ENCODE results near the gene PRMT1. TPM values are rescaled to one million over a fixed set of nuclear protein-coding genes. Genes with fewer than 3 reads are reported as not detected.
A peak's percentile ranks its signal among the peaks of the same experiment; 100 is the strongest.

Gene PRMT1
- total RNA-seq, 2 donors from 2014 or later: 45.4 to 71.2 TPM

DNA sequence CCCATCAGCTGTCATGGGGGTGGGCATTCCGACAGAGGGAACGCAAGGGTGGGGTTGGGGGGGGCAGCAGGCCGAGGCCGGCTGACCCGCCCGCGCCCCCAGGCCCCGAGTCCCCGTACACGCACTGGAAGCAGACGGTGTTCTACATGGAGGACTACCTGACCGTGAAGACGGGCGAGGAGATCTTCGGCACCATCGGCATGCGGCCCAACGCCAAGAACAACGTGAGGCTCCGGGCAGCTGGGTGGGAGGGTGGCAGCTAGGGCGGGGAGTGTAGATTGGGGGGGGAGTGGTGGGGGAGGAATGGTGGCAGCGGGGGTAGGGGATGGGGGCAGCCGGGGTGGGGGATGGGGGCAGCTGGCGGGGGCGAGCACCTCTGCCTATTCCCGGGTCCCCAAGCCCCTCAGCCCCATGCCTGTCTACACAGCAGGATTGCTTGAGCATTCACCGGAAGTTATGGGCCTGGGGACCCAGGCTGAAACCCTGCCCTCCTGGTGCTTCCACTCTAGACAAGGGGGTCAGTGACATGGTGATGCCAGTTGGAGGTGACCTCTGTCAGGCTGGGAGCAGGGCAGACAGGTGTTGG is 9.5 kb downstream of the PRMT1 start:
- Histone ChIP-seq H3K36me3 (replicated peaks in 1 of 2; ENCODE audit: insufficient read depth in 1 of 2, low read depth in 2 of 2) (peaks cover 6 to 21% of the 10 kb centered on the region in 2 donors), H3K4me3 (no peak overlapping the region)

DNA sequence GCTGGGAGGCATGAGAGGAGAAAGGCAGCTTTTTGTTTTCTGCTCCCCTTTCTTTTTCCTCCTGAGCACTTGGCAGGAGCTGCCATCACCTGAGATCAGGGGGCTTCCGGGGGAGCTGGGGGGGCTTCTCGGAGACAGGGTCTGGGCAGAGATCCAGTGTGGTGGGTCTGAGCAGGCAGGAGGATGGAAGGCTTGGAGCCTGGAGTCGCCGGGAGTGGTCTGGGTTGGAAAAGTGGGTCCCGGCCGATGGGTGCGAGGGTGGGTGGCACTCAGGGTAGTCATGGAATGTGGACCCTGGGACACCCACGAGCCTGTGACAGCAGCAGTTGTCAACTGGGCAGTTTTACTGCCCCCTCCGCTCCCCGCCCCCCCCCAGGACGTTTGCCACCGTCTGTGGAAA is 10.1 kb downstream of the PRMT1 start:
- TF ChIP-seq, protein P1, sequence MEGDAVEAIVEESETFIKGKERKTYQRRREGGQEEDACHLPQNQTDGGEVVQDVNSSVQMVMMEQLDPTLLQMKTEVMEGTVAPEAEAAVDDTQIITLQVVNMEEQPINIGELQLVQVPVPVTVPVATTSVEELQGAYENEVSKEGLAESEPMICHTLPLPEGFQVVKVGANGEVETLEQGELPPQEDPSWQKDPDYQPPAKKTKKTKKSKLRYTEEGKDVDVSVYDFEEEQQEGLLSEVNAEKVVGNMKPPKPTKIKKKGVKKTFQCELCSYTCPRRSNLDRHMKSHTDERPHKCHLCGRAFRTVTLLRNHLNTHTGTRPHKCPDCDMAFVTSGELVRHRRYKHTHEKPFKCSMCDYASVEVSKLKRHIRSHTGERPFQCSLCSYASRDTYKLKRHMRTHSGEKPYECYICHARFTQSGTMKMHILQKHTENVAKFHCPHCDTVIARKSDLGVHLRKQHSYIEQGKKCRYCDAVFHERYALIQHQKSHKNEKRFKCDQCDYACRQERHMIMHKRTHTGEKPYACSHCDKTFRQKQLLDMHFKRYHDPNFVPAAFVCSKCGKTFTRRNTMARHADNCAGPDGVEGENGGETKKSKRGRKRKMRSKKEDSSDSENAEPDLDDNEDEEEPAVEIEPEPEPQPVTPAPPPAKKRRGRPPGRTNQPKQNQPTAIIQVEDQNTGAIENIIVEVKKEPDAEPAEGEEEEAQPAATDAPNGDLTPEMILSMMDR (IDR thresholded peaks at IDR 0.05): no peak
- TF ChIP-seq POLR2A (IDR thresholded peaks at IDR 0.05): no peak

More for the DNA sequence above, 9.5 kb downstream of the PRMT1 start:
- Histone ChIP-seq H3K9me3 (no peaks in the 10 kb centered on the region), H3K27ac (no peak overlapping the region), H3K27me3 (no peaks in the 10 kb centered on the region), H3K4me1 (peaks cover 30% of the 10 kb centered on the region)
- intact Hi-C loops (cut with DNase I): no loop called here
- DNase-seq (no peak), ATAC-seq (no peak)
- WGBS, 2 donors: 86 to 93% methylated on average over 11 to 17 of the region's 27 CpGs
- TF ChIP-seq, protein P1 (IDR thresholded peaks at IDR 0.05): no peak
- no peak for TF ChIP-seq POLR2A (IDR thresholded peaks at IDR 0.05)

DNA sequence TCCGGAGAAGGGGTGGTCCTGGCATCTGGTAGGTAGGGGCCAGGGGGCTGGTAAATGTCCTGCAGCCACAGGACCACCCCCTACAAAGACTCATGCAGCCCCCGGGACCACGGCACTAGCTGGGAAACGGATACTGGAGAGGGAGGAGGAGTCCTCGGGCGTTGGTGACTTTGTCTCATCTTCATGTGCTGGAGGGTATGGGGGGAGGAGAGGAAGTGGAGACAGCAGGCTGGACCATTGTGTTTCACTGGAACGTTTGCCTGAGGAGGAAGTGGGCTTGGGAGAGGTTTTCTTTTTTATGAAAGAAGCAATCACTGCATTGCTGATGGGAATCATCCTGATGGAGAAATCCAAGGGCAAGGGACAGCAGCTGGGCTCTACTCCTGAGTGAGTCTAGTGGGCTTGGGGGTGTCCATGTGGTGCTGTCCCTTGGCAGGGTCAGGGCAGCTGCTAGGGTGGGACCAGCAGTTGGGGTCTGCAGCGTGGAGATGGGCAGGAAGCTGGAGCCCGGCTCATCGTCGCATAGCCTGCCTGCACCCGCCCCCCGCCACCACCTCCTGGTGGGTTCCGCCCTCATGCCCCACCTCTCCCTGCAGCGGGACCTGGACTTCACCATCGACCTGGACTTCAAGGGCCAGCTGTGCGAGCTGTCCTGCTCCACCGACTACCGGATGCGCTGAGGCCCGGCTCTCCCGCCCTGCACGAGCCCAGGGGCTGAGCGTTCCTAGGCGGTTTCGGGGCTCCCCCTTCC is 10.7 kb downstream of the PRMT1 start:
- Histone ChIP-seq H3K27ac (peak overlapping the region in 1 of 4 donors; percentile 1), H3K36me3 (replicated peaks in 1 of 2; ENCODE audit: insufficient read depth in 1 of 2, low read depth in 2 of 2) (peaks cover 0 to 13% of the 10 kb centered on the region in 2 donors), H3K4me3 (no peak overlapping the region), H3K4me1 (peaks cover 33% of the 10 kb centered on the region), H3K27me3 (no peaks in the 10 kb centered on the region), H3K9me3 (no peaks in the 10 kb centered on the region)
- WGBS, 2 donors: 70 to 82% methylated on average over 13 to 24 of the region's 26 CpGs
- intact Hi-C loops (cut with DNase I): no loop called here
- ATAC-seq: no peak
- DNase-seq: no peak
- TF ChIP-seq POLR2A (IDR thresholded peaks at IDR 0.05): no peak
- TF ChIP-seq, protein P1 (IDR thresholded peaks at IDR 0.05): no peak

More for the DNA sequence above, 10.1 kb downstream of the PRMT1 start:
- Histone ChIP-seq H3K27me3 (no peaks in the 10 kb centered on the region), H3K4me1 (peaks cover 33% of the 10 kb centered on the region), H3K27ac (no peak overlapping the region), H3K4me3 (no peak overlapping the region), H3K9me3 (no peaks in the 10 kb centered on the region), H3K36me3 (replicated peaks in 1 of 2; ENCODE audit: insufficient read depth in 1 of 2, low read depth in 2 of 2) (peaks cover 2 to 16% of the 10 kb centered on the region in 2 donors)
- 67 to 92% methylated on average over 10 to 11 of the region's 12 CpGs for WGBS, 2 donors
- ATAC-seq (no peak), DNase-seq (no peak)
- intact Hi-C loops (cut with DNase I): no loop called here

DNA sequence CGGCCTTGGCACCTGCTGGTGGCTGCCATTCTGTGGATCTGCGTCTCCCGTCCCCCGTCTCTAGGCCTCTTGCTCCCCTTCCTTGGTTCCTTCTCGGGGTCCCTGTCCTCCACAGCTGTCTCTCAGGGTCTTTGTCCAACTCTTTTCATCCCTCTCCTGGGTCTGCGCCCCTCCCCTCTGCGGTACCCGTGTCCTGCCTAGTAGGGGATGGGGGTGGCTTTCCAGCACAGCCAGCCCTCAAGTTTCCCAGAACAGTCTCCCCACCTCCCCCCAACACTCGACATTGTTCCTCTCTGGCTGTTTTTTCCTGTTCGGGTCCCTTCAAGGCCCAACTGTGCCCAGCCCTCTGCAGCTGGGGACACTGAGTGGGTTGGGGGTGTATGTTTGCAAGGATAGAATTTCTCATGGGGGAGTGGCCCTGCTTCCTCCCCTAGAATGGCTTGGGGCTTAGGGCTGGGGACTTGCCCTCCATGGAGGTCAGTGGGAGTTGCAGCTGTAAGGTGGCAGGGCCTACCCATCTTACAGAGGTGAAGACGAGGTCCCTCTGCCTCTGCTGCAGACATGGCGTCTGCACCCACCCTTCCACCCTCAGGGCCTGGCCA is 11.6 kb downstream of the PRMT1 start:
- Histone ChIP-seq H3K4me3 (no peak overlapping the region), H3K9me3 (no peaks in the 10 kb centered on the region), H3K27me3 (no peaks in the 10 kb centered on the region), H3K4me1 (peaks cover 33% of the 10 kb centered on the region), H3K27ac (peak overlapping the region in 1 of 4 donors; percentile 1), H3K36me3 (replicated peaks in 1 of 2; ENCODE audit: insufficient read depth in 1 of 2, low read depth in 2 of 2) (peaks cover 0 to 11% of the 10 kb centered on the region in 2 donors)
- WGBS, 2 donors: 77 to 80% methylated on average over 10 to 12 of the region's 12 CpGs
- DNase-seq (no peak), ATAC-seq (no peak)
- TF ChIP-seq, protein P1 (IDR thresholded peaks at IDR 0.05): no peak
- no peak for TF ChIP-seq POLR2A (IDR thresholded peaks at IDR 0.05)
- intact Hi-C loops (cut with DNase I): no loop called here
